Spinal cord (tissue), 10 donors: ENCODE data around the gene SGSM1. TPM values are rescaled to one million over a fixed set of nuclear protein-coding genes. Genes with fewer than 3 reads are reported as not detected.
"Not testable (repeated sequence)": the region's sequence is repeated elsewhere in the genome, so short reads cannot be mapped to it uniquely, and the experiment has no call there.

Source experiments
- DNase-seq, 6 donors: peaks; one replicate each; pipeline versions ENCODE4 v3.0.0 to v3.0.0-alpha.2; 2013 to 2015; ENCODE audit warnings: low spot score in 6 of 6, low read depth in 4 of 6
- H3K27ac ChIP-seq: one replicate; pipeline ENCODE4 v1.5.1; 2013; ENCODE audit warnings: low read depth, low read length, control low read depth
- H3K27me3 ChIP-seq: one replicate; pipeline ENCODE4 v1.6.1; 2013; ENCODE audit warnings: low read length; ENCODE audit not compliant: control insufficient read depth, insufficient read depth
- H3K36me3 ChIP-seq: one replicate; pipeline ENCODE4 v1.6.1; 2013; ENCODE audit warnings: low read length; ENCODE audit not compliant: control insufficient read depth, insufficient read depth
- H3K4me1 ChIP-seq: one replicate; pipeline ENCODE4 v1.6.1; 2013; ENCODE audit warnings: low read length; ENCODE audit not compliant: control insufficient read depth, insufficient read depth
- H3K4me3 ChIP-seq: one replicate; pipeline ENCODE4 v1.5.1; 2013; ENCODE audit warnings: low read depth, low read length, control low read depth
- H3K9me3 ChIP-seq: one replicate; pipeline ENCODE4 v1.6.1; 2013; ENCODE audit warnings: low read length; ENCODE audit not compliant: control insufficient read depth, insufficient read depth
- WGBS: methylation state at CpG from one replicate; pipeline ENCODE4 v1.1.5; 2013; ENCODE audit warnings: missing lambda C conversion rate; ENCODE audit not compliant: insufficient coverage; 5-methylcytosine and 5-hydroxymethylcytosine counted together
- polyA plus RNA-seq, 2 donors: library from polyadenylated mRNA; unstranded; fragments of 120-200 nt; gene quantifications; one replicate each; pipeline ENCODE4 v1.2.1, GENCODE V29; 2013; ENCODE audit not compliant: insufficient read length in 2 of 2
- total RNA-seq, 2 donors: library from RNA; depleted of rRNA in 1 of 2; stranded (reverse); fragments of 120-200 nt in 1 of 2; fragments of >200 nt in 1 of 2; gene quantifications; one replicate each; pipeline versions ENCODE4 v1.2.3 to v1.2.4, GENCODE V29; 2013 to 2014
- donor health status: healthy.

The SGSM1 gene
- total and polyA plus RNA-seq, 4 donors: 6.3 to 20.0 (median 13.4) TPM

DNA sequence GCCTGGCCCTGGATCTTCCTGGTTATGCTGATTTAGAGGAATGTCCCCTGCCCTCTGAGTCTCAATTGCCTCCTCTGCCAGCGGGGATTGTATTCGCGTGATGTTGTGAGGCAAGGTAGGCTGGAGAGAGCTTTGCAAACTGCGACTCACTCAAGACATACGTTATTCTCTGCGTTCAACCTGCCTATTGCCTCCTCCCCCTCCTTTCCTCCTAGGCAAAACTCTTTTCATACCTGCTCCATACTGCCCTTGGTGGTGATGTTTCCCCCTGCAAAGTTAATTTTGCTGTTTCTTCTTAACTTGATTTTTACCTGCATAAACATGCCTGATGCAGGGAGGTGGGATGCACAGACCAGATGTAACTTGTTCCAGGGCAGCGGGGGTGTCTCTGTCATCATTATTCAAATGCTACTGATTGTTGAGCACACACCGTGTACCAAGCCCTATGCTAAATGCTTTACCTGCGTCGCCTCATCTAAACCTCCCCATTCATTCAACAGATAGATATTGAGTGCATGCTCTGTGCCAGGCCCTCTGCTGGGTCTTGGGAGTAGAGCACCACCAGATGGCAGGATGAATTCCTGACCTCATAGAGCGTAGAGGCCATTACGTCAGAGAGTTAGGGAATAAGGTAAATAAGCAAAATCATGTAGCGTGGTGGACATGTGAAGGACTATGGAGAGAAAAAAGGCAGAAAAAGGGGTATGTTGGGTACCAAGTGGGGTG, 29.0 kb downstream of the SGSM1 start:
- Histone ChIP-seq H3K36me3 (peaks cover 7% of the 10 kb centered on the region), H3K9me3 (no peaks in the 10 kb centered on the region), H3K4me3 (no peak overlapping the region), H3K27ac (no peak overlapping the region), H3K27me3 (no peaks in the 10 kb centered on the region), H3K4me1 (no peaks in the 10 kb centered on the region)
- peak in 1 of 6 donors; percentile 21 for DNase-seq
- WGBS: 77% methylated on average over 7 of the region's 13 CpGs

DNA sequence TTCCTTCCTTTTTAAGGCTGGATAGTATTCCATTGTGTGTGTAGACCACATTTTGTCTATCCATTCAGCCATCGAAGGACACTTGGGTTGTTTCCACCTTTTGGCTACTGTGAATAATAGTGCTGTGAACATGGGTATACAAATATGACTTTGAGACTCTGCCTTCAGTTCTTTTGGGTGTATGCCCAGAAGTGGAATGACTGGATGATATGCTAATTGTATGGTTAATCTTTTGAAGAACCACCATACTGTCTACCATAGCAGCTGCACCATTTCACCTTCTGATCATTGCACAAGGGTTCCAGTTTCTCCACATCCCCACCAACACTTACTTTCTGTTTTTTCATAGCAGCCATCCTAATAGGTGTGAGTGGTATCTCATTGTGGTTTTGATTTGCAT, 30.3 kb downstream of the SGSM1 start:
- no CpG with 5 or more reads among the region's 1 CpG for WGBS

DNA sequence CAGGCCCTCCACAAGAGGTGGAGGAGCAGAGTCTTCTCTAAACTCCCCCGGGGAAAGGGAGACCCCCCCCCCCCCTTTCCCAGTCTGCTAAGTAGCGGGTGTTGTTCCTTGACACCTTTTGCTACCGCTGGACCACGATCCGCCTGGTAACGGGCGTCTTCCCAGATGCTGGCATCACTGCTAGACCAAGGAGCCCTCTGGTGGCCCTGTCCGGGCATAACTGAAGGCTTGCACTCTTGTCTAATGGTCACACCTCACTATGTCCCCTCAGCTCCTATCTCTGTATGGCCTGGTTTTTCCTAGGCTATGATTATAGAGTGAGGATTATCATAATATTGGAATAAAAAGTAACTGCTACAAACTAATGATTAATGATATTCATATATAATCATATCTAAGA, 31.5 kb downstream of the SGSM1 start:
- not testable (repeated sequence) for H3K27me3 ChIP-seq, H3K27ac ChIP-seq, H3K4me3 ChIP-seq, DNase-seq, H3K36me3 ChIP-seq, H3K4me1 ChIP-seq, H3K9me3 ChIP-seq
- no CpG with 5 or more reads among the region's 8 CpGs for WGBS

More for the DNA sequence above, 30.3 kb downstream of the SGSM1 start:
- Histone ChIP-seq H3K27me3 (no peaks in the 10 kb centered on the region), H3K9me3 (no peaks in the 10 kb centered on the region), H3K4me3 (no peak overlapping the region), H3K27ac (no peak overlapping the region), H3K4me1 (no peaks in the 10 kb centered on the region), H3K36me3 (peaks cover 7% of the 10 kb centered on the region)
- peak in 1 of 6 donors; percentile 21 for DNase-seq

DNA sequence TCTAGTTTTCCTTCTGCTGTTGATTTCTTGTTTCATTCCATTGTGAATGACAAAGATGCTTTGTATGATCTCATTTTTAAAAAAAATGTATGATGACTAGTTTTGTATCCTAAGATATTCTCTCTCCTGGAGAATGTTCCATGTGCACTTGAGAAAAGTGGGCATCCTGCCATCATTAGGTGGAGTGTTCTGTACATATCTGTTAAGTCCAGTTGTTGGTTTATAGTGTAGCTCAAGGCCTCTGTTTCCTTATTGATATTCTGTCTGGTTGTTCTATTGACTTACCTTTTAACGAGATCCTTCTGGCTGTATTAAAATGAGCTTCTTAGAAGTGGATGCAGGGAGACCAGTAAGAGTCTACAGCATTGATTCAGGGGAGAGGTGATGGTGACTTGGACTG, 35.2 kb downstream of the SGSM1 start:
- 50% methylated on average over 1 of the region's 1 CpG for WGBS
- H3K27ac ChIP-seq: no peak overlapping the region

DNA sequence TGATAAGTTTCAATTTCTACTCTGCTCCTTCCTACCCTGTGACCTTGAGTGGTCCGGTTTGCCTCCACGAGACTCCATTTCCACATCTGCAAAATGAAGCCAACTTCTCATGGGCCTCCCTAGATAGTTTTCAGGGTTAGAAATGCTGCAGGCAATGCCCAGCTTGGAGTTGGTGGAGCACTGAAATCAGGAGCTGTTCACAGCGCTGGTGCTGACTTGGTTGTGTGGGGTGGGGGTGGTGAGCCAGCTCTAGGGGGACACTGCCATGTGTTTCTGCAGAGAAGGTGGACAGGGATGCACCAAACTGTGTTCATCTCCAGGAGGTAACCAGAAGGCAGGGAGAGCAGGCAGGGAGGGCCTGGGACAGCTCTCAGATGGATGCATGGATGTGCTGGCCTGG, 37.0 kb downstream of the SGSM1 start:
- Histone ChIP-seq H3K36me3 (peaks cover 20% of the 10 kb centered on the region), H3K27me3 (no peaks in the 10 kb centered on the region), H3K4me1 (no peaks in the 10 kb centered on the region), H3K4me3 (no peak overlapping the region), H3K9me3 (no peaks in the 10 kb centered on the region), H3K27ac (no peak overlapping the region)
- no peak for DNase-seq
- 88% methylated on average over 1 of the region's 3 CpGs for WGBS

More for the DNA sequence above, 35.2 kb downstream of the SGSM1 start:
- DNase-seq: peak in 1 of 6 donors; percentile 21
- H3K9me3 ChIP-seq: no peaks in the 10 kb centered on the region
- H3K36me3 ChIP-seq: peaks cover 9% of the 10 kb centered on the region
- no peaks in the 10 kb centered on the region for H3K4me1 ChIP-seq
- no peak overlapping the region for H3K4me3 ChIP-seq
- no peaks in the 10 kb centered on the region for H3K27me3 ChIP-seq

DNA sequence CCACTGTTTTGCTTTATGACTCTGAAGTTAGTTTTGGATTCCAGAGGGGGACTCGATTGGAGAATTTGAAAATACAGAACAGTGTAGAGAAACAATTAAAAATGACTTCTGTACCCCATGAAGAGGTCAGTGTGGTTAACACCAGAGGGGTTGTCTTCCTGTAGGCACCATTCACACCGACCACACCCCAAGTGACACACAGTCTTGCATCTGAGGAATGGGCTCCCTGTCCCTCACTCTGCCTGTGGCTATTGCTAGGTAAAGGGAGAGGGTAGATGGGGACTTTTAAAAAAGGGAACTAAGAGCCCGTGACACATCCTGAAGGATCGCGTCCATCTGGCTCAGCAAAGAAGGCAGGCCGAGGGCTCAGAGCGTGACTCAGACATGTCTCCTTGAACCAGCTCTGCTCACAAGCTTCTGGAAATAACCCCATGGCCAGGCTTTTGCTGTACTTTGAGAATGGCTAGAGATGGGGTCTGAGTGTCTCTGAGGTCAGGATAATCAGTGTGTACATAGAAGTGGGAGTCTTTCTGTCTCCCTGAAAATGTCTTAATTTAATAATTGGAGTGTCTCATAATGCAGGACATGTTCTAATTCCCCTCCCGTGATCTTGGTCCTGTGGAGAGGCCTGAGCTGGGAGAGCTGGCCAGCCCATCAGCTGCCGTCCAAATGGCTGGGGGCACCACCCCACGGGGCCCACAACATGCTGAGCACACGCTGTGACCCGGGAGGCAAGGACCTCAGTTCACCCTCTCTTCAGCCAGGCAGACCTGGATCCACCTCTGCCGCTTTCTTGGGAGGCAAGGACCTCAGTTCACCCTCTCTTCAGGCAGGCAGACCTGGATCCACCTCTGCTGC, 39.3 kb downstream of the SGSM1 start:
- Histone ChIP-seq H3K36me3 (peaks cover 28% of the 10 kb centered on the region), H3K4me1 (no peaks in the 10 kb centered on the region), H3K27ac (no peak overlapping the region), H3K9me3 (no peaks in the 10 kb centered on the region), H3K27me3 (no peaks in the 10 kb centered on the region), H3K4me3 (no peak overlapping the region)
- 78% methylated on average over 12 of the region's 13 CpGs for WGBS
- DNase-seq: no peak

DNA sequence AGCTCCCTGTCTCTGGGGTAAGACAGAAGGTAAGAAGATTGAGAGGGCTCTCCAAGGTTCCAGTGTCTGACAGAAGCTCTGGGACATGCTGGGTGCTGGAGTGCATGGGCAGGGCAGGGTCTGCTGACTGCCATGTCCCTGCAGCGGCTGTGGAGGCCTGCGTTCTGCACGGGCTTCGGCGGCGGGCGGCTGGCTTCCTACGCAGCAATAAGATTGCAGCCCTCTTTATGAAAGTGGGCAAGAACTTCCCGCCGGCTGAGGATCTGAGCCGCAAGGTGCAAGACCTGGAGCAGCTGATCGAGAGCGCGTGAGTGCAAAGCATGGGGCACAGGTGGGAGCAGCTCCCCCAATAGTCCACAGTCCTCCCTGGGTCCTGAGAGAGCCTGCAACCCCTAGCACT, 41.5 kb downstream of the SGSM1 start:
- no peak overlapping the region for H3K4me3 ChIP-seq
- H3K36me3 ChIP-seq: peaks cover 33% of the 10 kb centered on the region
- no peaks in the 10 kb centered on the region for H3K9me3 ChIP-seq
- 95% methylated on average over 14 of the region's 14 CpGs for WGBS
- H3K4me1 ChIP-seq: no peaks in the 10 kb centered on the region
- no peaks in the 10 kb centered on the region for H3K27me3 ChIP-seq
- H3K27ac ChIP-seq: no peak overlapping the region
- no peak for DNase-seq

DNA sequence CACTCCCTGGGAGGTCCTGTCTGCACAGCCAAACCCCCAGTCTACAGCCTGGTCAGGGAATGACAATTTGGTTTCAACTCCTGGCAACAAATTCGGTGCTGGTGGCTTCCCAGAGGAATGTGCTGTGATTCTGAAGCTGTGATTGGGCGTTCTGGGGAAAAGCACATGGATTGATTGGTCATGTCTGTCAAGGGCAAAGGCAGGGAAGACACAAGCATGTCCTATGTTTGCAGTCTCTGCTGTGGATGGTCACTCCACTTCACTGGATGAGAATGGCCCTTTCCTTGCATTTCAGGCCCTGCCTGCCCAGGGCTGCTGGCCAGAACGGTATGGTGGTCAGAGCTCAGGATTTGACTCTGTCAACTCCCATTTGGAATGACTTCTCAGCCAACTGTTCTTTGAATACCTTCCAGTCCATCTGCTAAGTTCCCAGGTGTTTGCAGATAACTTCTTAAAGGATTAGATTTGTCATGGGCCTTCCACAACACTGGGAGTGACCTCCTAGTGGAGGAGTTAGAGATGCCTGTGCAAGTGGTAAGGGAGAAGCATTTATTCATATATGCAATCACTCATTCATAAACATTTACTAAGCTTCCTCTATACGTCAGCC, 42.7 kb downstream of the SGSM1 start:
- Histone ChIP-seq H3K36me3 (peaks cover 32% of the 10 kb centered on the region), H3K4me1 (no peaks in the 10 kb centered on the region), H3K4me3 (no peak overlapping the region), H3K9me3 (no peaks in the 10 kb centered on the region), H3K27me3 (no peaks in the 10 kb centered on the region), H3K27ac (no peak overlapping the region)
- no peak for DNase-seq
- 85% methylated on average over 3 of the region's 4 CpGs for WGBS

DNA sequence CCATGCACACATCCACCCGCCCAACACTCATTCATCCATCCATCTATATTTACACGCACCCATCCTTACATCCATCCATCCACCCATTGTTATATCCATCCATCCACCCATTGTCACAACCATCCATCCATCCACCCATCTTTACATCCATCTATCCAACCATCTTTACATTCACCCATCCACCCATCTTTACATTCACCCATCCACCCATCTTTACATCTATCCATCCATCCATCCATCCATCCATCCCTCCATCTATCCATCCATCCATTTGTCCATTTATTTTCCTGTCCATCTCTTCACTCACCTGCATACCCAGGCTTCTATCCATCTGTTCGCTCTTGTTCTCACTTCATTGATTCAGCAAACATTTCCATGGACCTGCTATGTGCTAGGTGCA, 49.8 kb downstream of the SGSM1 start:
- Histone ChIP-seq H3K4me3 (no peak overlapping the region), H3K9me3 (no peaks in the 10 kb centered on the region), H3K36me3 (peaks cover 54% of the 10 kb centered on the region), H3K4me1 (no peaks in the 10 kb centered on the region), H3K27ac (no peak overlapping the region), H3K27me3 (no peaks in the 10 kb centered on the region)
- WGBS: 89% methylated on average over 3 of the region's 3 CpGs
- no peak for DNase-seq
